ENCODE measurements around the gene LDHA.

LDHA gene

GRCh38 chr11:18394275-18394927, at the start of gene LDHA:
LDHA (plus strand) TSS chr11:18394563; CDS start chr11:18396843, 2,280 bp downstream.
- peak; percentile 47 to 97 (median 90) for DNase-seq

GRCh38 chr11:18347471-18348125, 46.8 kb upstream of the LDHA start:
- DNase-seq, result no peak

GRCh38 chr11:18352581-18352980, 41.8 kb upstream of the LDHA start:
- no peak for DNase-seq

- DNase-seq, result no peak
Measured at GRCh38 chr11:18358646-18359045, 35.7 kb upstream of the LDHA start.

- DNase-seq, result no peak
Measured at GRCh38 chr11:18361154-18361553, 33.2 kb upstream of the LDHA start.

GRCh38 chr11:18364495-18365073, 29.8 kb upstream of the LDHA start:
- DNase-seq, result no peak

- DNase-seq, result no peak
Measured at GRCh38 chr11:18365741-18366140, 28.6 kb upstream of the LDHA start.

GRCh38 chr11:18366286-18366685, 28.1 kb upstream of the LDHA start:
- no peak for DNase-seq

GRCh38 chr11:18367431-18367830, 26.9 kb upstream of the LDHA start:
- no peak for DNase-seq

GRCh38 chr11:18368221-18368620, 26.1 kb upstream of the LDHA start:
- DNase-seq, result no peak

GRCh38 chr11:18369398-18369797, 25.0 kb upstream of the LDHA start:
- DNase-seq, result no peak

GRCh38 chr11:18371279-18371678, 23.1 kb upstream of the LDHA start:
- DNase-seq, result no peak

- no peak for DNase-seq
Measured at GRCh38 chr11:18372201-18372600, 22.2 kb upstream of the LDHA start.

- no peak for DNase-seq
Measured at GRCh38 chr11:18374956-18375355, 19.4 kb upstream of the LDHA start.

- DNase-seq, result no peak
Measured at GRCh38 chr11:18375941-18376340, 18.4 kb upstream of the LDHA start.

GRCh38 chr11:18379201-18379600, 15.2 kb upstream of the LDHA start:
- DNase-seq, result peak in 1 of 51 donors; percentile 1

GRCh38 chr11:18383388-18384156, 10.8 kb upstream of the LDHA start:
- DNase-seq, result peak in 25 of 51 donors; percentile 7 to 74 (median 36)

GRCh38 chr11:18384157-18384641, 10.2 kb upstream of the LDHA start:
- DNase-seq, result peak in 4 of 51 donors; percentile 4 to 39 (median 8)

- no peak for DNase-seq
Measured at GRCh38 chr11:18390088-18390487, 4.3 kb upstream of the LDHA start.

GRCh38 chr11:18392434-18393321, 1.7 kb upstream of the LDHA start:
- no peak for DNase-seq

Data from hypothalamus (tissue), 51 donors.